Measurements from ENCODE around the gene SLC43A2.
"Not testable (repeated sequence)": the region's sequence is repeated elsewhere in the genome, so short reads cannot be mapped to it uniquely, and the experiment has no call there.

Gene SLC43A2

GRCh38 chr17:1532836-1533602 is 95.6 kb downstream of the SLC43A2 start:
- peak; percentile 42 for DNase-seq

DNA sequence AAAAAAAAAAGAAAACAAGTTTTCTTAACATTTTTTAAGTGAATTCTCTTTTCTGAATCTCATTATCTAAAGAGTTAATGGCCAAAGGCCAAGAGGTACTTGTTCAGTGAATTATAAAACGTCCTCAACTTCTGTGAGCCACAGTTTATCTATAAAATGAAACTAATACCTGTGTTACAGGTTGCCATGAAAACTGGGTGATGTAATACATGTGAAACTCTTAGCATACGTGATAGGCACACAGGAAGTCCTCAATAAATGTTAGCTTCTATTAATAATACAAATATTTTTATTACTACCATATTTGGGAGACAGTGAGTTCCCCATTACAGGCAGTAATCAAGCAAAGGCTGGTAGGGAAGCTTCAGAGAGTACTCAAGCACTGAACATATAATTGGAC is 98.8 kb downstream of the SLC43A2 start:
- no peak for DNase-seq

- DNase-seq = not testable (repeated sequence)
These were observed 101.8 kb downstream of the SLC43A2 start for GRCh38 chr17:1526876-1527275.

DNA sequence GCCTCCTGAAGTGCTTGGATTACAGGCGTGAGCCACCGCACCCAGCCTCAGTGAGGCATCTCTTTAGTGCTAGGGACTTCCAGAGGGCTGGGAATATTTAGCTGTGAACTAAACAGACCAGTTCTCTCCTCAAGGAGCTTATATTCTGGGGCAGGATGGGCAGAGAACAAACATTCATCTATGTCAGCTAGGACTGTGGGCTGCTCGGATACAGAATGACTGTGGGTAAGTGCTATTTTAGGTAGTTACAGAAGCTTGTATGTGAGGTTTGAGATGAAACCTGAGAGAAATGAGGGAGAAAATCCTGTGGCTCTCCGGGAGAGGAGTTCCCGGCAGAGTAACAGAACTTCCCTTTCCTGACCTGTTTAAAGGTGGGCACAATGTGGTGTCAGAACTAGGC is 106.0 kb downstream of the SLC43A2 start:
- DNase-seq = no peak

GRCh38 chr17:1521086-1521640 is 107.5 kb downstream of the SLC43A2 start:
- DNase-seq = no peak

- no peak for DNase-seq
These were observed 109.0 kb downstream of the SLC43A2 start for GRCh38 chr17:1519678-1520077.

All from stimulated activated CD4-positive, alpha-beta T cell treated with anti-CD3 and anti-CD28 coated beads, Interleukin-4, amount 100 ng/mL, for 24 hours (primary cell).